ENCODE data around the gene GATAD1.
"Not testable (repeated sequence)": the region's sequence is repeated elsewhere in the genome, so short reads cannot be mapped to it uniquely, and the experiment has no call there.

Gene GATAD1

GRCh38 chr7:92461027-92462003 lies 14.0 kb downstream of the GATAD1 start:
- Histone ChIP-seq H3K9me3 (ENCODE audit: control insufficient read depth, low read length) (no peaks in the 10 kb centered on the region), H3K27ac (ENCODE audit: insufficient read depth, low read length, poor library complexity, severe bottlenecking) (no peak overlapping the region), H3K4me1 (ENCODE audit: control insufficient read depth, insufficient read depth, low read length, poor library complexity, severe bottlenecking) (no peaks in the 10 kb centered on the region), H3K4me3 (ENCODE audit: insufficient read depth, low read depth, low read length, poor library complexity, severe bottlenecking) (no peak overlapping the region), H3K36me3 (ENCODE audit: control insufficient read depth, insufficient read depth, low read length) (peaks cover 5% of the 10 kb centered on the region), H3K27me3 (replicated peaks; ENCODE audit: control insufficient read depth, insufficient read depth, low read length, poor library complexity, severe bottlenecking) (no peaks in the 10 kb centered on the region)
- DNase-seq: no peak

GRCh38 chr7:92462560-92462959 lies 15.3 kb downstream of the GATAD1 start:
- DNase-seq: no peak
- no peaks in the 10 kb centered on the region for H3K4me1 ChIP-seq (ENCODE audit: control insufficient read depth, insufficient read depth, low read length, poor library complexity, severe bottlenecking)
- H3K4me3 ChIP-seq (ENCODE audit: insufficient read depth, low read depth, low read length, poor library complexity, severe bottlenecking): no peak overlapping the region
- no peak overlapping the region for H3K27ac ChIP-seq (ENCODE audit: insufficient read depth, low read length, poor library complexity, severe bottlenecking)
- no peaks in the 10 kb centered on the region for H3K36me3 ChIP-seq (ENCODE audit: control insufficient read depth, insufficient read depth, low read length)
- no peaks in the 10 kb centered on the region for H3K9me3 ChIP-seq (ENCODE audit: control insufficient read depth, low read length)
- H3K27me3 ChIP-seq (replicated peaks; ENCODE audit: control insufficient read depth, insufficient read depth, low read length, poor library complexity, severe bottlenecking): no peaks in the 10 kb centered on the region

GRCh38 chr7:92464515-92464914 lies 17.2 kb downstream of the GATAD1 start:
- no peak for DNase-seq
- Histone ChIP-seq H3K9me3 (ENCODE audit: control insufficient read depth, low read length) (no peaks in the 10 kb centered on the region), H3K27me3 (replicated peaks; ENCODE audit: control insufficient read depth, insufficient read depth, low read length, poor library complexity, severe bottlenecking) (no peaks in the 10 kb centered on the region), H3K36me3 (ENCODE audit: control insufficient read depth, insufficient read depth, low read length) (no peaks in the 10 kb centered on the region), H3K4me1 (ENCODE audit: control insufficient read depth, insufficient read depth, low read length, poor library complexity, severe bottlenecking) (no peaks in the 10 kb centered on the region), H3K4me3 (ENCODE audit: insufficient read depth, low read depth, low read length, poor library complexity, severe bottlenecking) (no peak overlapping the region), H3K27ac (ENCODE audit: insufficient read depth, low read length, poor library complexity, severe bottlenecking) (no peak overlapping the region)

GRCh38 chr7:92466682-92467081 lies 19.4 kb downstream of the GATAD1 start:
- no peak for DNase-seq
- H3K4me1 ChIP-seq (ENCODE audit: control insufficient read depth, insufficient read depth, low read length, poor library complexity, severe bottlenecking): no peaks in the 10 kb centered on the region
- H3K27me3 ChIP-seq (replicated peaks; ENCODE audit: control insufficient read depth, insufficient read depth, low read length, poor library complexity, severe bottlenecking): no peaks in the 10 kb centered on the region
- H3K9me3 ChIP-seq (ENCODE audit: control insufficient read depth, low read length): no peaks in the 10 kb centered on the region
- no peak overlapping the region for H3K27ac ChIP-seq (ENCODE audit: insufficient read depth, low read length, poor library complexity, severe bottlenecking)
- H3K36me3 ChIP-seq (ENCODE audit: control insufficient read depth, insufficient read depth, low read length): no peaks in the 10 kb centered on the region
- H3K4me3 ChIP-seq (ENCODE audit: insufficient read depth, low read depth, low read length, poor library complexity, severe bottlenecking): no peak overlapping the region

GRCh38 chr7:92468589-92468988 lies 21.3 kb downstream of the GATAD1 start:
- H3K4me3 ChIP-seq (ENCODE audit: insufficient read depth, low read depth, low read length, poor library complexity, severe bottlenecking); H3K4me1 ChIP-seq (ENCODE audit: control insufficient read depth, insufficient read depth, low read length, poor library complexity, severe bottlenecking); H3K36me3 ChIP-seq (ENCODE audit: control insufficient read depth, insufficient read depth, low read length); H3K27me3 ChIP-seq (replicated peaks; ENCODE audit: control insufficient read depth, insufficient read depth, low read length, poor library complexity, severe bottlenecking); H3K9me3 ChIP-seq (ENCODE audit: control insufficient read depth, low read length); H3K27ac ChIP-seq (ENCODE audit: insufficient read depth, low read length, poor library complexity, severe bottlenecking); DNase-seq: not testable (repeated sequence)

- not testable (repeated sequence) for H3K36me3 ChIP-seq (ENCODE audit: control insufficient read depth, insufficient read depth, low read length); H3K4me3 ChIP-seq (ENCODE audit: insufficient read depth, low read depth, low read length, poor library complexity, severe bottlenecking); H3K27ac ChIP-seq (ENCODE audit: insufficient read depth, low read length, poor library complexity, severe bottlenecking); H3K27me3 ChIP-seq (replicated peaks; ENCODE audit: control insufficient read depth, insufficient read depth, low read length, poor library complexity, severe bottlenecking); H3K4me1 ChIP-seq (ENCODE audit: control insufficient read depth, insufficient read depth, low read length, poor library complexity, severe bottlenecking); H3K9me3 ChIP-seq (ENCODE audit: control insufficient read depth, low read length); DNase-seq
These were observed 26.7 kb downstream of the GATAD1 start for GRCh38 chr7:92473989-92474388.

- not testable (repeated sequence) for H3K27me3 ChIP-seq (replicated peaks; ENCODE audit: control insufficient read depth, insufficient read depth, low read length, poor library complexity, severe bottlenecking); H3K4me3 ChIP-seq (ENCODE audit: insufficient read depth, low read depth, low read length, poor library complexity, severe bottlenecking); H3K27ac ChIP-seq (ENCODE audit: insufficient read depth, low read length, poor library complexity, severe bottlenecking); H3K4me1 ChIP-seq (ENCODE audit: control insufficient read depth, insufficient read depth, low read length, poor library complexity, severe bottlenecking); H3K9me3 ChIP-seq (ENCODE audit: control insufficient read depth, low read length); DNase-seq; H3K36me3 ChIP-seq (ENCODE audit: control insufficient read depth, insufficient read depth, low read length)
These were observed 28.0 kb downstream of the GATAD1 start for GRCh38 chr7:92475261-92475770.

GRCh38 chr7:92475851-92476590 lies 28.7 kb downstream of the GATAD1 start:
- not testable (repeated sequence) for H3K27me3 ChIP-seq (replicated peaks; ENCODE audit: control insufficient read depth, insufficient read depth, low read length, poor library complexity, severe bottlenecking); DNase-seq; H3K27ac ChIP-seq (ENCODE audit: insufficient read depth, low read length, poor library complexity, severe bottlenecking); H3K4me1 ChIP-seq (ENCODE audit: control insufficient read depth, insufficient read depth, low read length, poor library complexity, severe bottlenecking); H3K4me3 ChIP-seq (ENCODE audit: insufficient read depth, low read depth, low read length, poor library complexity, severe bottlenecking); H3K9me3 ChIP-seq (ENCODE audit: control insufficient read depth, low read length); H3K36me3 ChIP-seq (ENCODE audit: control insufficient read depth, insufficient read depth, low read length)

- H3K36me3 ChIP-seq (ENCODE audit: control insufficient read depth, insufficient read depth, low read length); H3K27me3 ChIP-seq (replicated peaks; ENCODE audit: control insufficient read depth, insufficient read depth, low read length, poor library complexity, severe bottlenecking); DNase-seq; H3K4me3 ChIP-seq (ENCODE audit: insufficient read depth, low read depth, low read length, poor library complexity, severe bottlenecking); H3K4me1 ChIP-seq (ENCODE audit: control insufficient read depth, insufficient read depth, low read length, poor library complexity, severe bottlenecking); H3K27ac ChIP-seq (ENCODE audit: insufficient read depth, low read length, poor library complexity, severe bottlenecking); H3K9me3 ChIP-seq (ENCODE audit: control insufficient read depth, low read length): not testable (repeated sequence)
These were observed 30.4 kb downstream of the GATAD1 start, which contains the start of gene ERVW-1 for GRCh38 chr7:92477681-92478080. Gene ERVW-1 (minus strand): TSS chr7:92477946. CDS start chr7:92470381, 7,565 bp downstream.

- no peak for DNase-seq
- no peaks in the 10 kb centered on the region for H3K4me1 ChIP-seq (ENCODE audit: control insufficient read depth, insufficient read depth, low read length, poor library complexity, severe bottlenecking)
- no peak overlapping the region for H3K27ac ChIP-seq (ENCODE audit: insufficient read depth, low read length, poor library complexity, severe bottlenecking)
- H3K9me3 ChIP-seq (ENCODE audit: control insufficient read depth, low read length): no peaks in the 10 kb centered on the region
- no peaks in the 10 kb centered on the region for H3K36me3 ChIP-seq (ENCODE audit: control insufficient read depth, insufficient read depth, low read length)
- no peak overlapping the region for H3K4me3 ChIP-seq (ENCODE audit: insufficient read depth, low read depth, low read length, poor library complexity, severe bottlenecking)
- no peaks in the 10 kb centered on the region for H3K27me3 ChIP-seq (replicated peaks; ENCODE audit: control insufficient read depth, insufficient read depth, low read length, poor library complexity, severe bottlenecking)
These were observed 30.8 kb downstream of the GATAD1 start for GRCh38 chr7:92478095-92478494.

All from effector memory CD4-positive, alpha-beta T cell (primary cell).